SH-SY5Y (cell line): ENCODE measurements around the gene TNF.

Experiments
- GATA2 ChIP-seq: IDR thresholded peaks from 2 replicates; pipeline ENCODE4 v1.6.1; 2011; ENCODE audit warnings: mild to moderate bottlenecking, low read depth, low read length
- GATA3 ChIP-seq: IDR thresholded peaks from 2 replicates; pipeline ENCODE4 v1.6.1; 2011; ENCODE audit warnings: low read depth, mild to moderate bottlenecking, low read length, moderate library complexity

The TNF gene

GRCh38 chr6:31557443-31558317 is 17.7 kb upstream of the TNF start:
- no peak for TF ChIP-seq GATA3
- TF ChIP-seq GATA2: no peak

GRCh38 chr6:31558318-31558625 is 17.1 kb upstream of the TNF start:
- TF ChIP-seq GATA3 (no peak), GATA2 (no peak)

- no peak for TF ChIP-seq GATA2
- no peak for TF ChIP-seq GATA3
These were observed 16.5 kb upstream of the TNF start for GRCh38 chr6:31558631-31559500.

- TF ChIP-seq GATA3: no peak
- no peak for TF ChIP-seq GATA2
These were observed 15.8 kb upstream of the TNF start for GRCh38 chr6:31559606-31559957.

- no peak for TF ChIP-seq GATA3
These were observed 15.2 kb upstream of the TNF start for GRCh38 chr6:31559958-31560696.

GRCh38 chr6:31560697-31561058 is 14.7 kb upstream of the TNF start:
- TF ChIP-seq GATA3 (no peak), GATA2 (no peak)

- TF ChIP-seq GATA2: no peak
- no peak for TF ChIP-seq GATA3
These were observed 7.6 kb upstream of the TNF start for GRCh38 chr6:31567531-31568370.

GRCh38 chr6:31568537-31568961 is 6.8 kb upstream of the TNF start:
- TF ChIP-seq GATA3 (no peak), GATA2 (no peak)

GRCh38 chr6:31569861-31570536 is 5.4 kb upstream of the TNF start:
- no peak for TF ChIP-seq GATA2
- TF ChIP-seq GATA3: no peak

- TF ChIP-seq GATA3 (no peak), GATA2 (no peak)
These were observed 3.1 kb upstream of the TNF start, which contains the start of gene LTA for GRCh38 chr6:31572041-31572911. Gene LTA (plus strand): TSS chr6:31572289. CDS start chr6:31572743, 454 bp downstream.

- TF ChIP-seq GATA2 (no peak), GATA3 (no peak)
These were observed 1.9 kb upstream of the TNF start for GRCh38 chr6:31573239-31574105.
